A549 (cell line): ENCODE measurements around the gene SLC10A7. TPM values are rescaled to one million over a fixed set of nuclear protein-coding genes. Genes with fewer than 3 reads are reported as not detected.

Source experiments
- ATAC-seq, 2 experiments: fragments of 200-7000 bp in 1 of 2; fragments of >200 bp in 1 of 2; cut with Nextera tagmentation in 1 of 2; cut with Tn5 transposase in 1 of 2; 3 replicates each; pipeline versions ENCODE4 v1.8.0 to v1.9.1; 2018 to 2020; ENCODE audit warnings: mild to moderate bottlenecking in 1 of 2, moderate library complexity in 1 of 2
- CTCF ChIA-PET: fragments of 300-600 bp; sonication (Branson Sonifier 250); formaldehyde crosslinking; extraction: SDS; loops from one replicate; lab custom pipeline; 2021; ENCODE audit warnings: antibody characterized with exemption, inconsistent platforms; lab: Yijun Ruan, JAX
- POLR2A ChIA-PET: fragments of 350-600 bp; formaldehyde crosslinking; extraction: SDS; loops from one replicate; lab custom pipeline; 2021; ENCODE audit warnings: antibody characterized with exemption, inconsistent platforms; lab: Yijun Ruan, JAX
- DNase-seq, 2 experiments: peaks; one replicate each; pipeline versions ENCODE4 v3.0.0 to v3.0.0-alpha.2; 2011 to 2016; ENCODE audit warnings: low read depth in 1 of 2, low spot score in 1 of 2
- FAIRE-seq: peaks from 2 replicates; lab custom pipeline; 2011; peaks lifted over from hg19 to GRCh38; lab: Jason Lieb, UNC
- H3K27ac ChIP-seq, 2 experiments: fragments of >200 bp; sonication (Bioruptor Twin); formaldehyde crosslinking; 3 replicates each; pipeline ENCODE4 v1.5.1; 2016 to 2017
- H3K4me1 ChIP-seq: fragments of >200 bp; sonication (Bioruptor Twin); formaldehyde crosslinking; 3 replicates; pipeline ENCODE4 v1.6.1; 2016
- H3K4me2 ChIP-seq: fragments of >200 bp; sonication (Bioruptor Twin); formaldehyde crosslinking; 3 replicates; pipeline ENCODE4 v1.6.1; 2016
- H3K4me3 ChIP-seq: fragments of >200 bp; sonication (Bioruptor Twin); formaldehyde crosslinking; 3 replicates; pipeline ENCODE4 v1.5.1; 2016
- H3K9me3 ChIP-seq: fragments of >200 bp; sonication (Bioruptor Twin); formaldehyde crosslinking; 3 replicates; pipeline ENCODE4 v1.6.1; 2016
- BCL3 ChIP-seq: fragments of >200 bp; sonication (Bioruptor Twin); formaldehyde crosslinking; IDR thresholded peaks from 3 replicates; pipeline ENCODE4 v1.6.1; 2016
- CBX8 ChIP-seq: fragments of 200-600 bp; sonication (generic); IDR thresholded peaks from 2 replicates; pipeline ENCODE4 v1.6.1; 2016
- CEBPB ChIP-seq, 2 experiments: fragments of >200 bp in 1 of 2; sonication (Bioruptor Twin) in 1 of 2; formaldehyde crosslinking in 1 of 2; IDR thresholded peaks; 2 replicates each; pipeline ENCODE4 v1.6.1; 2012 to 2016
- E2F6 ChIP-seq: IDR thresholded peaks from 2 replicates; pipeline ENCODE4 v1.6.1; 2012; ENCODE audit warnings: low read depth, borderline replicate concordance
- ESRRA ChIP-seq: fragments of 150-350 bp; IDR thresholded peaks from 2 replicates; pipeline ENCODE4 v1.6.1; 2014; ENCODE audit warnings: mild to moderate bottlenecking, low read length, borderline replicate concordance
- HOXB5 ChIP-seq: fragments of 250-450 bp; sonication (Bioruptor Pico); IDR thresholded peaks from 2 replicates; pipeline ENCODE4 v1.5.0; 2020; ENCODE audit warnings: mild to moderate bottlenecking, moderate library complexity
- JUN ChIP-seq, 2 experiments: fragments of >200 bp; sonication (Bioruptor Twin); formaldehyde crosslinking; IDR thresholded peaks; 2 replicates in 1 of 2; 3 replicates in 1 of 2; pipeline ENCODE4 v1.6.1; 2016 to 2017
- MAX ChIP-seq: IDR thresholded peaks from 2 replicates; pipeline ENCODE4 v1.6.1; 2012
- MAZ ChIP-seq: fragments of 150-350 bp; IDR thresholded peaks from 2 replicates; pipeline ENCODE4 v1.6.1; 2014; ENCODE audit warnings: antibody characterized with exemption, low read depth, low read length, borderline replicate concordance
- MYC ChIP-seq: IDR thresholded peaks from 2 replicates; pipeline ENCODE4 v1.6.1; 2012; ENCODE audit warnings: mild to moderate bottlenecking, inconsistent platforms, low read length, improper control_type of control experiment, borderline replicate concordance
- REST ChIP-seq: fragments of 200-600 bp; sonication (generic); IDR thresholded peaks from 2 replicates; pipeline ENCODE4 v1.6.1; 2016; ENCODE audit warnings: antibody characterized with exemption, mild to moderate bottlenecking, moderate library complexity
- SMC3 ChIP-seq: fragments of >200 bp; sonication (Bioruptor Twin); formaldehyde crosslinking; IDR thresholded peaks from 3 replicates; pipeline ENCODE4 v1.6.1; 2018; ENCODE audit warnings: inconsistent platforms
- ZC3H11A ChIP-seq: fragments of 450-650 bp; IDR thresholded peaks from 2 replicates; pipeline ENCODE4 v1.6.1; 2014; ENCODE audit warnings: antibody characterized with exemption, mild to moderate bottlenecking
- WGBS: methylation state at CpG from one replicate; pipeline ENCODE4 v1.1.6; 2017; ENCODE audit errors: missing lambda C conversion rate; 5-methylcytosine and 5-hydroxymethylcytosine counted together
- polyA plus RNA-seq, 4 experiments: library from polyadenylated mRNA; depleted of rRNA in 3 of 4; stranded (reverse); fragments of >200 nt; fragmentation: RNase III in 1 of 4; extraction: RNeasy Plus Mini Kit Qiagen cat#74134 plus additional on column Dnase treatment in 1 of 4; gene quantifications; 2 replicates in 3 of 4; 3 replicates in 1 of 4; pipeline ENCODE4 v1.2.3, GENCODE V29; 2011 to 2017

The SLC10A7 gene
- polyA plus RNA-seq, 2 of the 4 experiments (the other 2 are of a cell fraction): 1.3 to 6.5 TPM

GRCh38 chr4:146235654-146236177, 286.0 kb downstream of the SLC10A7 start (continued):
- no peak for TF ChIP-seq BCL3
- no peak for TF ChIP-seq MYC

- no peak for FAIRE-seq
- no peak overlapping the region for H3K27ac ChIP-seq
- CTCF ChIA-PET: no interaction called here
- H3K4me3 ChIP-seq: no peak overlapping the region
- no peak for TF ChIP-seq MAX
- TF ChIP-seq JUN (IDR thresholded peaks at IDR 0.05): no peak
- TF ChIP-seq E2F6: no peak
- TF ChIP-seq CBX8: no peak
- no peak for TF ChIP-seq BCL3
- no peak for TF ChIP-seq SMC3
- TF ChIP-seq ESRRA: no peak
- TF ChIP-seq, all 56 proteins: peak for 0
- Histone ChIP-seq H3K4me1 (no peaks in the 10 kb centered on the region), H3K9me3 (no peaks in the 10 kb centered on the region), H3K4me2 (no peak overlapping the region)
- ATAC-seq: no peak
- DNase-seq: no peak
- 88% methylated on average over 1 of the region's 1 CpG for WGBS
- POLR2A ChIA-PET: no interaction called here
These were observed 289.5 kb downstream of the SLC10A7 start for GRCh38 chr4:146232131-146232722.

- ATAC-seq: no peak
- Histone ChIP-seq H3K27ac (no peak overlapping the region), H3K4me3 (no peak overlapping the region), H3K4me1 (no peaks in the 10 kb centered on the region), H3K4me2 (no peak overlapping the region), H3K9me3 (no peaks in the 10 kb centered on the region)
- no peak for FAIRE-seq
- no peak for TF ChIP-seq HOXB5 (CRISPR knock-in tag)
- no peak for TF ChIP-seq MAZ
- no peak for TF ChIP-seq REST
- no peak for TF ChIP-seq CEBPB (IDR thresholded peaks at IDR 0.05)
- TF ChIP-seq ZC3H11A: no peak
- CTCF ChIA-PET: interaction anchor here (0.9 kb wide), 1 partner anchor 11 kb away, joined by 3 read pairs; no protein-coding TSS in a partner anchor
- no peak for DNase-seq
- POLR2A ChIA-PET: no interaction called here
These were observed 292.3 kb downstream of the SLC10A7 start for GRCh38 chr4:146229406-146229805.
